ENCODE results near the gene WDR76.

WDR76 gene

GRCh38 chr15:43879386-43880355 is 52.9 kb downstream of the WDR76 start:
- Mint-ChIP-seq H3K36me3 (ENCODE audit: low read depth) (peaks cover 21% of the 10 kb centered on the region), H3K4me3 (no peak overlapping the region), H3K9me3 (no peaks in the 10 kb centered on the region), H3K27me3 (ENCODE audit: low read depth) (no peaks in the 10 kb centered on the region), H3K27ac (no peak overlapping the region), H3K4me1 (ENCODE audit: low read depth) (peaks cover 2% of the 10 kb centered on the region)

DNA sequence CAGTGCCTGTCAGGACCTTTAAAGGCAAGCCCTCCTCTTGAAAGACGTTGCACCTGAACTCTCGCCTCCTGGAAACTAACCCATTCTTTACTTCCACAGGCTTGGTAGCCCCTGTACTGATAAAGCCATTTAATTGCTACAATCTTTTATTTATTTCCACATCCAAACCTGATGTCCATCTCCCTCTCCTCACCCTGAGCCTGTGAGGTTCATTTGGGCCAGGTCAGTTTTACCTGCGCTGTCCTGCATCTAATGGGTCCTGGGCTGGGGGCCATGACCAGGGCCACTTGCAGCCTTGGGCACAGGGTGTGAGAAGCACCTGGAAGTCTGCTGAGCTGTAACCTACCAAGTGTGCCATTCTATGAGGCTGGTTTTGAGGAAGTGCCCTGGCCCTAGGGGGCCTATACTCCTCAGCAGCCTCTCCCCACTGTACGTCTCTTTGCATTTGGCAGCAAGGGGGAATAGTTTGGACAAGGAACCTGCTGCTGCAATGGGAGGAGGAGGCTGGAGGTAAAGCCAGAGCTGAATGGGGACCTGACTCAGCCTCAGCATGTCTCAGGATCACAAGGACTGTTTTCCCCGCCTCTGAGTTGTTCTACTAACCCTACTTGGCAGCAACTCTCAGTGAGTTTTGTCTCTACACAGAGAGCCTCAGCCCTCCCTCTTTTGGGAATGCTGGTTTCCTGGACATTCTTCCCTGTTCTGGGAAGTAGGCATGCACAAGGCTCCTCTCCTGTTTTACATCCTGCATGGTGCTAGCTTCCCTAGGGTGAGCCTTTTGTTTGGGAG is 53.8 kb downstream of the WDR76 start:
- Mint-ChIP-seq H3K4me1 (ENCODE audit: low read depth) (peaks cover 2% of the 10 kb centered on the region), H3K27me3 (ENCODE audit: low read depth) (no peaks in the 10 kb centered on the region), H3K36me3 (ENCODE audit: low read depth) (peaks cover 25% of the 10 kb centered on the region), H3K4me3 (no peak overlapping the region), H3K9me3 (no peaks in the 10 kb centered on the region), H3K27ac (no peak overlapping the region)

DNA sequence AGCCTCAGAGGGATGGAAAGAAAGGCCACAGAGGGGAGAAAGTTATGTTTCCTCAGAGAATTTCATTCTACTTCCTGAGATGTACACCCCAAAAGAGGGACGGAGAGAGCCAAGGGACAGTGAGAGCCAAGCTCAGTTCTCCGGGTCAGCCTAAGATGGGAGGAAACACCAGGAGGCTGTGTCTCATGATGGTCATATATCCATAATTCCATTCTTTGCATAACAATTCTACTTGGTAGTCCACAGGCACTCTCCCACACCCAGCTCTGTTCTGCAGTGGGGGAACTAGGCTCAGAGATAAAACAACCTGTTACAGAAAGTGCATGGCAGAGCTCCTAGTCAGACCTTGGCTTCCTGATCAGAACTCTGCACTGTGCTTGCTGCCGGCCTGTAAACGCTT is 54.4 kb downstream of the WDR76 start:
- H3K36me3 Mint-ChIP-seq (ENCODE audit: low read depth) = peaks cover 24% of the 10 kb centered on the region
- no peaks in the 10 kb centered on the region for H3K9me3 Mint-ChIP-seq
- no peak overlapping the region for H3K27ac Mint-ChIP-seq

GRCh38 chr15:43881944-43882343 is 55.1 kb downstream of the WDR76 start:
- Mint-ChIP-seq H3K27ac (no peak overlapping the region), H3K4me3 (no peak overlapping the region), H3K36me3 (ENCODE audit: low read depth) (peaks cover 24% of the 10 kb centered on the region), H3K27me3 (ENCODE audit: low read depth) (no peaks in the 10 kb centered on the region), H3K4me1 (ENCODE audit: low read depth) (peaks cover 2% of the 10 kb centered on the region), H3K9me3 (no peaks in the 10 kb centered on the region)

More for the DNA sequence above, 54.4 kb downstream of the WDR76 start:
- peaks cover 2% of the 10 kb centered on the region for H3K4me1 Mint-ChIP-seq (ENCODE audit: low read depth)
- no peak overlapping the region for H3K4me3 Mint-ChIP-seq
- no peaks in the 10 kb centered on the region for H3K27me3 Mint-ChIP-seq (ENCODE audit: low read depth)

DNA sequence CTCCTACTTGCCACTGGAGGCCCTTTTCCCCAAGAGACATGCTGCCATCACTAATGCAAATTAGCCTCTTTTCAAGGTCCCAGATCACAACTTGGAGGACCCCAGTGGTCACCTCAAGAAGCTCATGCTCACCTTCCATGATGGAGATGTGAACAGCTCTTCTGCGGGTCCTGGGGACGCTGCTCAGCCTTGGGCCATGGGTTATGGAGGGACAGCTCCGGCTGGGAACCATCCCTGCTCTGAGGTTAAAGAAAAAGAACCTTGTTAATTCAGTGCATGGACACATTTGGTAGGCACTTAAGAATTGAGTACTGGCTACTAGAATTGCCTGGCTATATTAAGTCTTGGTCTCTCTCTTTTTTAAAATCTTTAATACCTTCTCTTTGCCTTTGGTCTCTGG is 56.8 kb downstream of the WDR76 start:
- Mint-ChIP-seq H3K27ac (peak overlapping the region; percentile 36), H3K9me3 (no peaks in the 10 kb centered on the region), H3K4me3 (no peak overlapping the region), H3K27me3 (ENCODE audit: low read depth) (no peaks in the 10 kb centered on the region), H3K36me3 (ENCODE audit: low read depth) (peaks cover 21% of the 10 kb centered on the region), H3K4me1 (ENCODE audit: low read depth) (peaks cover 2% of the 10 kb centered on the region)

- peaks cover 15% of the 10 kb centered on the region for H3K36me3 Mint-ChIP-seq (ENCODE audit: low read depth)
- no peaks in the 10 kb centered on the region for H3K27me3 Mint-ChIP-seq (ENCODE audit: low read depth)
- H3K4me1 Mint-ChIP-seq (ENCODE audit: low read depth) = peaks cover 2% of the 10 kb centered on the region
- H3K9me3 Mint-ChIP-seq = no peaks in the 10 kb centered on the region
- no peak overlapping the region for H3K27ac Mint-ChIP-seq
- H3K4me3 Mint-ChIP-seq = no peak overlapping the region
Measured at GRCh38 chr15:43886558-43886957, 59.8 kb downstream of the WDR76 start.

GRCh38 chr15:43887901-43888300 is 61.1 kb downstream of the WDR76 start:
- Mint-ChIP-seq H3K27ac (no peak overlapping the region), H3K4me1 (ENCODE audit: low read depth) (no peaks in the 10 kb centered on the region), H3K27me3 (ENCODE audit: low read depth) (no peaks in the 10 kb centered on the region), H3K4me3 (no peak overlapping the region), H3K36me3 (ENCODE audit: low read depth) (peaks cover 10% of the 10 kb centered on the region), H3K9me3 (no peaks in the 10 kb centered on the region)

- Mint-ChIP-seq H3K4me3 (no peak overlapping the region), H3K27ac (no peak overlapping the region), H3K4me1 (ENCODE audit: low read depth) (no peaks in the 10 kb centered on the region), H3K36me3 (ENCODE audit: low read depth) (peaks cover 5% of the 10 kb centered on the region), H3K27me3 (ENCODE audit: low read depth) (no peaks in the 10 kb centered on the region), H3K9me3 (no peaks in the 10 kb centered on the region)
Measured at GRCh38 chr15:43889042-43889441, 62.2 kb downstream of the WDR76 start.

DNA sequence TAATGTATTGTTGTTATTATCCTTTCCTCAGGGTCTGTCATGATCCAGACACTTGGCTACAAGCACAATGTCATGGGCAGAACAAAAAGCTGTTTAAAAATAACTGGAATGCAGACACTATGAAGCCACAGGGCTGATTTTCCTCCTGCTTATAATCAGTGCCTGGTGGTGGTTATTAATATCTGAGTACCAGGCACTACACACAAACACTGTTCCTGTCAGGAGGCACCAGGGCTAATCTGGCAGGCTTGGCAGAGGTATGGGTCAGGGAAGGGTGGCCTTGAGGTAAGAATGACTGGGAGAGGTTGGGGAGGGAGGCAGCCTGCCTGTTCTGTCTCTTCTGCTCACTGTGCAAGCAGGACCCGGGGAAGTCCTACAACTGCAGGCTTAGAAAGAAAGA is 67.2 kb downstream of the WDR76 start:
- Mint-ChIP-seq H3K9me3 (no peaks in the 10 kb centered on the region), H3K4me3 (no peak overlapping the region), H3K4me1 (ENCODE audit: low read depth) (no peaks in the 10 kb centered on the region), H3K27me3 (ENCODE audit: low read depth) (no peaks in the 10 kb centered on the region), H3K36me3 (ENCODE audit: low read depth) (peaks cover 6% of the 10 kb centered on the region), H3K27ac (no peak overlapping the region)

DNA sequence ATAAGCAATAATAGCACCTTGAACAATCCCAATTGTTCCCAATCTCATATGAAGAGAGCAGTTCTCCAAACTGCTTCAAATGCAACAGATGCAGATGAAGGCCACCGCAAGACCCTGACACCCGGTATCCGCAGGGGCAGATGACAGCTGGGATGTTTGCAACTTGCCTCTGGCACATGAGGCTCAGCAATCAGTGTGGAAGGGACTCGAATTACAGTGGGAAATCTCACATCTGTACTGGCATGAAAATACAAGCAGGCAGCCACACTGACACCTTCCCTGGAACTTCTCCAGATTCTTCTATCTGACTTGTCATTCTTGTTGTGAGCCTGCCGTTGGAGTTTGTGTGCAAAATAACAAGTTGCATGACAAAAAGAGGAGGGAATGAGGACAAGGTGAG is 68.8 kb downstream of the WDR76 start:
- Mint-ChIP-seq H3K36me3 (ENCODE audit: low read depth) (peaks cover 6% of the 10 kb centered on the region), H3K4me1 (ENCODE audit: low read depth) (no peaks in the 10 kb centered on the region), H3K27ac (no peak overlapping the region), H3K27me3 (ENCODE audit: low read depth) (no peaks in the 10 kb centered on the region), H3K4me3 (no peak overlapping the region), H3K9me3 (no peaks in the 10 kb centered on the region)

DNA sequence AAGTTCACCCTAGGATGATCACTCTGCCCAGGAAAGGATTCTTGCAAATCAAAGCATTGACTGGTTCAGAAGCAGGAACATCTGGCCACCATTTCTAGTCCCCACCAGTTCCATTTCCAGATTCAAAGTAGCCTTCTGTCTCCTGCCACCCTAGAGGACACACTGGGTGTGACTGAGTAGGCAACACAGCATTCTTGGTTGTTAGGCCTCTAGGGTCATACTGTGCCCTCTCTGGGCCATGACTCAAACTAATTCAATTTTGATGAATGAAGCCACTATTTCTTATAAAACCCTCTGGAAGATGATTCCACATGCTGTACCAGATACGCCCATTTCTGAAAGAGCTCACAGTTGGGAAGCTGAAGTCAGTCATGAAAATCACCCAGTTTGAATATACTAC is 69.7 kb downstream of the WDR76 start:
- H3K36me3 Mint-ChIP-seq (ENCODE audit: low read depth) = peaks cover 6% of the 10 kb centered on the region
- H3K27me3 Mint-ChIP-seq (ENCODE audit: low read depth) = no peaks in the 10 kb centered on the region
- H3K4me1 Mint-ChIP-seq (ENCODE audit: low read depth) = no peaks in the 10 kb centered on the region
- H3K4me3 Mint-ChIP-seq = no peak overlapping the region
- no peaks in the 10 kb centered on the region for H3K9me3 Mint-ChIP-seq
- no peak overlapping the region for H3K27ac Mint-ChIP-seq

GRCh38 chr15:43898891-43899290 is 72.1 kb downstream of the WDR76 start:
- Mint-ChIP-seq H3K27ac (no peak overlapping the region), H3K27me3 (ENCODE audit: low read depth) (no peaks in the 10 kb centered on the region), H3K4me1 (ENCODE audit: low read depth) (peaks cover 2% of the 10 kb centered on the region), H3K9me3 (no peaks in the 10 kb centered on the region), H3K4me3 (no peak overlapping the region), H3K36me3 (ENCODE audit: low read depth) (peaks cover 6% of the 10 kb centered on the region)

DNA sequence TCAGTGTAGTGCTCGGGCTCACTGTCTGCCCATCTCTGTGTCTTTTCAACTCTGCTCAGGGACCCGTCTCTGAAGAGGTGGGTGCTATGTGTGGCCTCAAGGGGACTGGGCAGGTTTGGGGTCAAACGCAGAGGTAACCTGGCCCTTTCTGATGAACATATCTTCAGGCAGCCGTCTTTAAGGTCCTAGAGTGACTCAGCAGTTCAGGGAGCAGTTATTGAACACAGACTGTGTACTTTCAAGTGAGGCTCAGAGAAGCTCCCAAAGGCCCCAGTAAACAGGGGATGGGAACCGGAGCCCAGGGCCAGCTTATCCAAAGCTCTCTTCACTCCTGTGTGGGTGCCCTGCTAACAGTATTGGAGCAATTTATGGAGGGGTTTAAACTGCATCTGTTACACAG is 73.1 kb downstream of the WDR76 start:
- H3K27ac Mint-ChIP-seq = peak overlapping the region; percentile 26
- H3K4me1 Mint-ChIP-seq (ENCODE audit: low read depth) = peaks cover 2% of the 10 kb centered on the region
- H3K9me3 Mint-ChIP-seq = no peaks in the 10 kb centered on the region
- H3K36me3 Mint-ChIP-seq (ENCODE audit: low read depth) = peaks cover 6% of the 10 kb centered on the region
- no peak overlapping the region for H3K4me3 Mint-ChIP-seq
- H3K27me3 Mint-ChIP-seq (ENCODE audit: low read depth) = no peaks in the 10 kb centered on the region

DNA sequence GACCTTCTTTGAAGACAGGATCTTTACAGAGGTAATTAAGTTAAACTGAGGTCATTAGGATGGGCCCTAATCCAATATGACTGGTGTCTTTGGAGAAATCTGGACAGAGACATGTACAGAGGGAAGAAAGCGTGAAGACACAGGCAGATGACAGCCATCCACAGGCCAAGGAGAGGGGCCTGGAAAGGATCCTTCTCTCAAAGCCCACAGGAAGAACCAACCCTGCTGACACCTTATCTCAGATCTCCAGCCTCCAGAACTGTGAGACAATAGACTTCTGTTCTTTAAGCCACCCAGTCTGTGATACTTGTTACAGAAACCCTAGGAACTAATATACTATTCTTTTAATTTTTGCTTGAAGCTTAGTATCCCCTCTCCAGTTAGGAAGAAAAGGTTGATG is 74.2 kb downstream of the WDR76 start:
- Mint-ChIP-seq H3K36me3 (ENCODE audit: low read depth) (peaks cover 4% of the 10 kb centered on the region), H3K4me1 (ENCODE audit: low read depth) (peaks cover 2% of the 10 kb centered on the region), H3K27me3 (ENCODE audit: low read depth) (no peaks in the 10 kb centered on the region), H3K9me3 (no peaks in the 10 kb centered on the region), H3K27ac (no peak overlapping the region), H3K4me3 (no peak overlapping the region)

- no peaks in the 10 kb centered on the region for H3K27me3 Mint-ChIP-seq (ENCODE audit: low read depth)
- H3K36me3 Mint-ChIP-seq (ENCODE audit: low read depth) = peaks cover 4% of the 10 kb centered on the region
- H3K4me3 Mint-ChIP-seq = no peak overlapping the region
- H3K4me1 Mint-ChIP-seq (ENCODE audit: low read depth) = peaks cover 2% of the 10 kb centered on the region
- H3K9me3 Mint-ChIP-seq = no peaks in the 10 kb centered on the region
- H3K27ac Mint-ChIP-seq = no peak overlapping the region
Measured at GRCh38 chr15:43901495-43901894, 74.7 kb downstream of the WDR76 start.
